Chondrocyte (in vitro differentiated cells): Measurements from ENCODE around the gene SNAP29. TPM values are rescaled to one million over a fixed set of nuclear protein-coding genes. Genes with fewer than 3 reads are reported as not detected.
A peak's percentile ranks its signal among the peaks of the same experiment; 100 is the strongest.
"Not testable (repeated sequence)": the region's sequence is repeated elsewhere in the genome, so short reads cannot be mapped to it uniquely, and the experiment has no call there.

Experiments
- DNase-seq: peaks from one replicate; pipeline ENCODE4 v3.0.0; 2021; ENCODE audit warnings: mixed read lengths, low spot score
- H3K27ac Mint-ChIP-seq: one replicate; pipeline ENCODE4 v1.8.0; 2021; ENCODE audit warnings: mild to moderate bottlenecking, moderate library complexity, mixed read lengths; ENCODE audit not compliant: unreplicated experiment
- H3K27me3 Mint-ChIP-seq: 2 replicates; pipeline ENCODE4 v1.8.0; 2021; ENCODE audit warnings: low read depth, mixed read lengths
- H3K36me3 Mint-ChIP-seq: 2 replicates; pipeline ENCODE4 v1.8.0; 2021; ENCODE audit warnings: low read depth, mixed read lengths
- H3K4me1 Mint-ChIP-seq: 2 replicates; pipeline ENCODE4 v1.8.0; 2021; ENCODE audit warnings: low read depth, mild to moderate bottlenecking, mixed read lengths
- H3K4me3 Mint-ChIP-seq: one replicate; pipeline ENCODE4 v1.8.0; 2021; ENCODE audit warnings: mild to moderate bottlenecking, moderate library complexity, mixed read lengths; ENCODE audit not compliant: unreplicated experiment
- H3K9me3 Mint-ChIP-seq: 2 replicates; pipeline ENCODE4 v1.8.0; 2021; ENCODE audit warnings: low read depth, mixed read lengths
- CTCF ChIP-seq: fragments of 200-600 bp; sonication (generic); IDR thresholded peaks from 2 replicates; pipeline ENCODE4 v1.5.0; 2021; ENCODE audit warnings: antibody characterized with exemption, mild to moderate bottlenecking, moderate library complexity
- total RNA-seq: library from RNA; stranded (reverse); gene quantifications from 3 replicates; pipeline ENCODE4 v1.2.1, GENCODE V29; 2021

The SNAP29 gene
- total RNA-seq, 1 donor from 2014 or later = 26.3 TPM

DNA sequence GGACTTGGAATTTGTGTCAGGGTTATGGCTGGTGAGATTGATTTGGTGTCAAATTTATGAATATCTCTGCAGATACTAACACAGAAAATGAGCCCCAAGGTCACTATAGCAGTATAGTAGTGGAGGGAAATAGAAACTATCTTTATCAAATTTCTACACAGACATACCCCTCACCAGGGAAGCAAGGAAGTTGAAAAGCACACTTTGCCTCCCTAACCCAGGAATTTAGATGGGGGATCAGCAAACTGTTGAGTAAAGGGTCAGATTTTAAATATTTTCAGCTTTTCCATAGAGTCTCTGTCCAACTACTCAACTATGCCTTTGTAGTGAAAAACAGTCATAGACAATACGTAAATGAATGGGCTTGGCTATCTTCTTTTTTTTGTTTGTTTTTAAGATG, 71.2 kb downstream of the SNAP29 start:
- H3K36me3 Mint-ChIP-seq = peaks cover 8% of the 10 kb centered on the region
- H3K9me3 Mint-ChIP-seq = no peaks in the 10 kb centered on the region
- no peak overlapping the region for H3K27ac Mint-ChIP-seq
- DNase-seq = no peak
- no peak for TF ChIP-seq CTCF
- H3K27me3 Mint-ChIP-seq = no peaks in the 10 kb centered on the region
- H3K4me3 Mint-ChIP-seq = no peak overlapping the region
- H3K4me1 Mint-ChIP-seq = peaks cover 15% of the 10 kb centered on the region

GRCh38 chr22:20930435-20930834, 71.6 kb downstream of the SNAP29 start:
- not testable (repeated sequence) for H3K4me3 Mint-ChIP-seq, H3K9me3 Mint-ChIP-seq, H3K27me3 Mint-ChIP-seq, H3K27ac Mint-ChIP-seq, DNase-seq, H3K36me3 Mint-ChIP-seq
- H3K4me1 Mint-ChIP-seq = peaks cover 15% of the 10 kb centered on the region

GRCh38 chr22:20931126-20931654, 72.4 kb downstream of the SNAP29 start:
- Mint-ChIP-seq H3K27ac (no peak overlapping the region), H3K4me3 (no peak overlapping the region), H3K4me1 (peaks cover 10% of the 10 kb centered on the region), H3K9me3 (no peaks in the 10 kb centered on the region), H3K36me3 (peaks cover 8% of the 10 kb centered on the region), H3K27me3 (no peaks in the 10 kb centered on the region)
- no peak for TF ChIP-seq CTCF
- no peak for DNase-seq

DNA sequence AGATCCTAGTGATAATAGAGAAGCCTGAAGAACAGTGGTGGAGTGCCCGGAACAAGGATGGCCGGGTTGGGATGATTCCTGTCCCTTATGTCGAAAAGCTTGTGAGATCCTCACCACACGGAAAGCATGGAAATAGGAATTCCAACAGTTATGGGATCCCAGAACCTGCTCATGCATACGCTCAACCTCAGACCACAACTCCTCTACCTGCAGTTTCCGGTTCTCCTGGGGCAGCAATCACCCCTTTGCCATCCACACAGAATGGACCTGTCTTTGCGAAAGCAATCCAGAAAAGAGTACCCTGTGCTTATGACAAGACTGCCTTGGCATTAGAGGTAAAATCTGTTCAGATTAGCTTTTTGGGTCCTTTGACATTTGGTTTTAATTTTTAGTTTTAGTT, 75.1 kb downstream of the SNAP29 start:
- TF ChIP-seq CTCF = no peak

GRCh38 chr22:20935049-20935448, 76.2 kb downstream of the SNAP29 start:
- H3K27ac Mint-ChIP-seq, H3K9me3 Mint-ChIP-seq, H3K4me3 Mint-ChIP-seq, DNase-seq, H3K36me3 Mint-ChIP-seq, H3K27me3 Mint-ChIP-seq: not testable (repeated sequence)
- peaks cover 25% of the 10 kb centered on the region for H3K4me1 Mint-ChIP-seq

More for the DNA sequence above, 75.1 kb downstream of the SNAP29 start:
- Mint-ChIP-seq H3K9me3 (no peaks in the 10 kb centered on the region), H3K36me3 (peaks cover 9% of the 10 kb centered on the region), H3K4me1 (peaks cover 24% of the 10 kb centered on the region), H3K27me3 (no peaks in the 10 kb centered on the region), H3K27ac (no peak overlapping the region), H3K4me3 (no peak overlapping the region)
- no peak for DNase-seq

DNA sequence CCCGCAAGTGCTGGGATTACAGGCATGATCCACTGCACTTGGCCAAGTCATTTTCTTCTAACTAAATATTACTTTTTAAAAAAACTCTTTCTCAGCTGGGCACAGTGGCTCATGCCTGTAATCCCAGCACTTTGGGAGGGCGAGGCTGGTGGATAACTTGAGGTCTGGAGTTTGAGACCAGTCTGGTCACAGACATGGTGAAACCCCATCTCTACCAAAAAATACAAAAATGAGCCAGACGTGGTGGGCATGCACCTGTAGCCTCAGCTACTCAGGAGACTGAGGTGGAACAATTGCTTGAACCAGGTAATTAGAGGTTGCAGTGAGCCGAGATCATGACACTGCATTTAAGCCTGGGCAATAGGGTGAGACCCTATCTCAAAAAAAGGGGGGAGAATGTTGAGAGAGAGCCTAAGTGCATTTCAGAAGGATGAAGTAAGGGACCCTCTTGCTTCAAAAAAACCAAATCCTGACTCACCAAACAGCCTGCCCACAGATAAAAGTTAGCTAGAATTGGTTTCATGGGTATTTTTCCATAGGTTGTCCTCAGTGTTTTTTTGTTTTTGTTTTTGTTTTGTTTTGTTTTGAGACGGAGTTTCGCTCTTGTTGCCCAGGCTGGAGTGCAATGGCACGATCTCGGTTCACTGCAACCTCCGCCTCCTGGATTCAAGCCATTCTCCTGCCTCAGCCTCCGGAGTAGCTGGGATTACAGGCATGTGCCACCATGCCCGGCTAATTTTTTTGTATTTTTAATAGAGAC, 77.2 kb downstream of the SNAP29 start:
- H3K9me3 Mint-ChIP-seq, H3K4me3 Mint-ChIP-seq, H3K36me3 Mint-ChIP-seq, H3K27me3 Mint-ChIP-seq, H3K27ac Mint-ChIP-seq: not testable (repeated sequence)
- peaks cover 35% of the 10 kb centered on the region for H3K4me1 Mint-ChIP-seq
- peak; percentile 4 for DNase-seq
